Breast epithelium (tissue), 4 donors: ENCODE results near the gene CARHSP1. TPM values are rescaled to one million over a fixed set of nuclear protein-coding genes. Genes with fewer than 3 reads are reported as not detected.
"Not testable (repeated sequence)": the region's sequence is repeated elsewhere in the genome, so short reads cannot be mapped to it uniquely, and the experiment has no call there.

Experiments used
- DNase-seq, 2 donors: peaks; one replicate each; pipeline ENCODE4 v3.0.0-alpha.2; 2019; ENCODE audit warnings: low spot score in 2 of 2
- H3K27ac ChIP-seq, 2 donors: fragments of 200-600 bp; sonication (generic) in 1 of 2; one replicate each; pipeline ENCODE4 v1.5.1; 2016 to 2019; ENCODE audit warnings: mild to moderate bottlenecking in 1 of 2
- H3K27me3 ChIP-seq, 2 donors: fragments of 200-600 bp; sonication (generic) in 1 of 2; one replicate each; pipeline versions ENCODE4 v1.5.1 to v1.6.0; 2017 to 2019; ENCODE audit warnings: control low read depth in 1 of 2, mild to moderate bottlenecking in 1 of 2
- H3K36me3 ChIP-seq: fragments of 200-600 bp; one replicate; pipeline ENCODE4 v1.5.1; 2019
- H3K4me1 ChIP-seq, 2 donors: fragments of 200-600 bp; sonication (generic); one replicate each; pipeline ENCODE4 v1.5.1; 2016 to 2019; ENCODE audit warnings: control low read depth in 1 of 2
- H3K4me3 ChIP-seq, 3 donors: fragments of 200-600 bp; sonication (generic); 1 replicate in 2 of 3; 2 replicates in 1 of 3; pipeline ENCODE4 v1.5.1; 2016 to 2019; ENCODE audit warnings: mild to moderate bottlenecking in 3 of 3, moderate library complexity in 2 of 3
- H3K9me3 ChIP-seq, 2 donors: fragments of 200-600 bp; sonication (generic) in 1 of 2; one replicate each; pipeline ENCODE4 v1.5.1; 2016 to 2019; ENCODE audit warnings: control low read depth in 1 of 2
- POLR2A ChIP-seq: fragments of 450-650 bp; IDR thresholded peaks from one replicate; pipeline ENCODE4 v1.6.1; 2016; ENCODE audit warnings: antibody characterized with exemption, mild to moderate bottlenecking, moderate library complexity
- POLR2AphosphoS5 ChIP-seq, 3 donors: sonication (generic); formaldehyde crosslinking; IDR thresholded peaks; one replicate each; pipeline ENCODE4 v1.6.1; 2017; ENCODE audit warnings: antibody characterized with exemption in 3 of 3
- intact Hi-C: fragments of 100-400 bp; cut with DNase I; formaldehyde crosslinking; loops from one replicate; pipeline ENCODE4 v1.15.1; 2023; ENCODE audit warnings: low total_unique reads
- total RNA-seq, 3 donors: library from RNA; depleted of rRNA; stranded (reverse); fragments of >200 nt; gene quantifications; one replicate each; pipeline ENCODE4 v1.1.0, GENCODE V29; 2016
- TF ChIP-seq, protein P1 (sequence below), 3 donors: fragments of 450-650 bp; IDR thresholded peaks; one replicate each; pipeline ENCODE4 v1.5.1; 2016 to 2017; ENCODE audit warnings: antibody characterized with exemption in 3 of 3, mild to moderate bottlenecking in 3 of 3, moderate library complexity in 3 of 3

The CARHSP1 gene
- total RNA-seq, 3 donors from 2014 or later, result 58.6 to 126 (median 83.9) TPM

DNA sequence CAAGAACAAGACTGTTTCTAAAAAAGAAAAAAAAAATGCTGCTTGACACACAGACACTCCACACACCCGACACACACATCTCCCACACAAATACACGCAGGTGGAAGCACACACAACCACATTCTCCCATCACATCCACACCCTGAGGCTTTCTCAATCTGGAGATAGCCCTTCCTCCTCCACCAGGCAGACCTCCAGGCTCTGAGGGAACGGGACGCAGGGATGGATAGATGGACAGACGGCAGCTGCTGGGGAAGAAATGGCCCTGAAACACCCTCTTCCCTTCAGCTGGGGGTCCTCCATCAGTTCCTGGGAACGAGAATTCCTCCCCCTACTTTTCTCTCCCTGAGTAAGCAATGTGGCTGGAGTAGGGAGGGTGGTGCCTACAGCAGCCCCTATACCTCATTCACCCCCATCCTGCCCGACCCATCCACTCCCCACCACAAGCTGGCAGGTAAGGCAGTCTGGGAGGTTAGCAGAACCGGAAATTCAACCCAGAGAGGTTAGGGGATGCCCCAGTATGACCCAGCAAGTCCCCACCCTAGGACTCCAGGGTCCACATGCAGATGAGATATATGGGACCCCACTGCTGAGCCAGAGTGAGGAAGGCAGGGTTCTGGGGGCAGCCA, 9.2 kb upstream of the CARHSP1 start:
- no peaks in the 10 kb centered on the region for H3K36me3 ChIP-seq
- no peak overlapping the region for H3K4me3 ChIP-seq
- intact Hi-C loops, result no loop called here
- no peak for TF ChIP-seq POLR2AphosphoS5 (IDR thresholded peaks at IDR 0.05)
- TF ChIP-seq, protein P1, sequence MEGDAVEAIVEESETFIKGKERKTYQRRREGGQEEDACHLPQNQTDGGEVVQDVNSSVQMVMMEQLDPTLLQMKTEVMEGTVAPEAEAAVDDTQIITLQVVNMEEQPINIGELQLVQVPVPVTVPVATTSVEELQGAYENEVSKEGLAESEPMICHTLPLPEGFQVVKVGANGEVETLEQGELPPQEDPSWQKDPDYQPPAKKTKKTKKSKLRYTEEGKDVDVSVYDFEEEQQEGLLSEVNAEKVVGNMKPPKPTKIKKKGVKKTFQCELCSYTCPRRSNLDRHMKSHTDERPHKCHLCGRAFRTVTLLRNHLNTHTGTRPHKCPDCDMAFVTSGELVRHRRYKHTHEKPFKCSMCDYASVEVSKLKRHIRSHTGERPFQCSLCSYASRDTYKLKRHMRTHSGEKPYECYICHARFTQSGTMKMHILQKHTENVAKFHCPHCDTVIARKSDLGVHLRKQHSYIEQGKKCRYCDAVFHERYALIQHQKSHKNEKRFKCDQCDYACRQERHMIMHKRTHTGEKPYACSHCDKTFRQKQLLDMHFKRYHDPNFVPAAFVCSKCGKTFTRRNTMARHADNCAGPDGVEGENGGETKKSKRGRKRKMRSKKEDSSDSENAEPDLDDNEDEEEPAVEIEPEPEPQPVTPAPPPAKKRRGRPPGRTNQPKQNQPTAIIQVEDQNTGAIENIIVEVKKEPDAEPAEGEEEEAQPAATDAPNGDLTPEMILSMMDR (IDR thresholded peaks at IDR 0.05), result no peak
- H3K27me3 ChIP-seq, result no peaks in the 10 kb centered on the region
- DNase-seq, result no peak
- H3K9me3 ChIP-seq, result no peaks in the 10 kb centered on the region
- no peaks in the 10 kb centered on the region for H3K4me1 ChIP-seq
- H3K27ac ChIP-seq, result peak overlapping the region; percentile 78 to 87

DNA sequence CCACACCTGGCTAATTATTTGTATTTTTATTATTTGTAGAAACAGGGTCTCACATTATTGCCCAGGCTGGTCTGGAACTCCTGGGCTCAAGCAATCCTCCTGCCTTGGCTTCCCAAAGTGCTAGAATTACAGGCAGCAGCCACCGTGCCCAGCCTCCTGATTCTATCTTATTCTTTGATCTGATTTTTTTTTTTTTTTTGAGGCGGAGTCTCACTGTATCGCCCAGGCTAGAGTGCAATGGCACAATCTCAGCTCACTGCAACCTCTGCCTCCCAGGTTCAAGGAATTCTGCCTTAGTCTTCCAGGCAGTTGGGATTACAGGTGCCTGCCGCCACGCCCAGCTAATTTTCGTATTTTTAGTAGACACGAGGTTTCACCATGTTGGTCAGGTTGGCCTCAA, 6.5 kb upstream of the CARHSP1 start:
- H3K36me3 ChIP-seq, DNase-seq, H3K27me3 ChIP-seq, H3K4me3 ChIP-seq, intact Hi-C loops, H3K27ac ChIP-seq, H3K4me1 ChIP-seq, H3K9me3 ChIP-seq: not testable (repeated sequence)

GRCh38 chr16:8874388-8874787, 5.6 kb upstream of the CARHSP1 start:
- Histone ChIP-seq H3K36me3 (no peaks in the 10 kb centered on the region), H3K4me1 (no peaks in the 10 kb centered on the region), H3K27ac (no peak overlapping the region), H3K27me3 (no peaks in the 10 kb centered on the region), H3K4me3 (no peak overlapping the region), H3K9me3 (no peaks in the 10 kb centered on the region)
- TF ChIP-seq POLR2A, result no peak
- no peak for TF ChIP-seq POLR2AphosphoS5 (IDR thresholded peaks at IDR 0.05)
- TF ChIP-seq, protein P1 (IDR thresholded peaks at IDR 0.05), result no peak
- intact Hi-C loops, result no loop called here
- DNase-seq, result no peak

- intact Hi-C loops, H3K27me3 ChIP-seq, H3K36me3 ChIP-seq, DNase-seq, H3K4me1 ChIP-seq, H3K9me3 ChIP-seq, H3K27ac ChIP-seq, H3K4me3 ChIP-seq: not testable (repeated sequence)
Measured at GRCh38 chr16:8873866-8874195, 5.0 kb upstream of the CARHSP1 start.

DNA sequence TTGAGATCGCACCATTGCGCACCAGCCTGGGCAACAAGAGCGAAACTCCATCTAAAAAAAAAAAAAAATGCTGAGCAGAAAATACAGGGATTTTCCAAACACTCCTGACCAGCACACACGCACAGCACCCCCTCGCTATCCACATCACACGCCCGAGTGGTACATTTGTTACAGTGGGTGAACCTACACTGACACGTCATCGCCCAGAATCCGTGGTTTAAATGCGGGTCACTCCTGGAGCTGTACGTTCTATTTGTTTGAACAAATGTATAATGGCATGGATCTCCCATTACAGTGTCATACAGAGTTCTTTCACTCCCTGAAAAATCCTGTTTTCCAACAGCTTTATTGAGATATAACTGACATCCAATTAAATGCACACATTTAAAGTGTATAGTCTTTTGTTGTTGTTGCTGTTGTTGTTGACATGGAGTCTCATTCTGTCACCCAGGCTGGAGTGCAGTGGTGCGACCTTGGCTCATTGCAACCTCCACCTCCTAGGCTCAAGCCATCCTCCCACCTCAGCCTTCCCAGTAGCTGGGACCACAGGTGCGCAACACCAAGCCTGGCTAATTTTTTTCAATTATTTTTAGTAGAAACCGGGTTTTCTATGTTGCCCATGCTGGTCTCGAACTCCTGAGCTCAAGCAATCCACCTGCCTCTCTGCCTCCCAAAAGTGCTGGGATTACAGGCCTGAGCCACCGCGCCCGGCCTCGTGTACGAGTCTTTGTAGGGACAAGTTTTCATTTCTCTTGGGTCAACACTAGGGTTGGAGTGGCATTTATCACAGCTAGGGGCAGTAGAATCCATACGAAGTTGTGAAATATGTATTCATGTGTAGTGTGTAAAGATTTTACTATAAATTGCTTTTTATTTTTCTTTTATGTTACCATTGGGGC, 4.4 kb upstream of the CARHSP1 start:
- TF ChIP-seq POLR2AphosphoS5 (IDR thresholded peaks at IDR 0.05) (no peak), POLR2A (no peak)
- TF ChIP-seq, protein P1 (IDR thresholded peaks at IDR 0.05), result no peak

DNA sequence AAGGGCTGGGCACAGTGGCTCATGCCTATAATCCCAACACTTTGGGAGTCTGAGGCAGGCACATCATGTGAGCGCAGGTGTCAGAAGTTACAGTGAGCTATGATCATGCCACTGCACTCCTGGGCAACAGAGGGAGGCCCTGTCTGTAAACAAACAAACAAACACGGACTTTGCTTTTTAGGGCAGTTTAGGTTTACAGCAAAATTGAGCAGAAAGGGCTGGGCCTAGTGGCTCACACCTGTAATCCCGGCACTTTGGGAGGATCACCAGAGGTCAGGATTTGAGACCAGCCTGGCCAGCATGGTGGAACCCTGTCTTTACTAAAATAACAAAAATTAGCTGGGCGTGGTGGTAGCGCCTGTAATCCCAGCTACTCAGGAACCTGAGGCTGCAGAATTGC, 3.3 kb upstream of the CARHSP1 start:
- TF ChIP-seq, protein P1 (IDR thresholded peaks at IDR 0.05), result no peak
- TF ChIP-seq POLR2AphosphoS5 (IDR thresholded peaks at IDR 0.05), result no peak
- TF ChIP-seq POLR2A, result no peak
- no peaks in the 10 kb centered on the region for H3K27me3 ChIP-seq
- H3K36me3 ChIP-seq, result no peaks in the 10 kb centered on the region
- no peaks in the 10 kb centered on the region for H3K9me3 ChIP-seq
- H3K4me1 ChIP-seq, result no peaks in the 10 kb centered on the region
- DNase-seq, result no peak
- no peak overlapping the region for H3K4me3 ChIP-seq
- intact Hi-C loops, result no loop called here
- no peak overlapping the region for H3K27ac ChIP-seq

More for the DNA sequence above, 4.4 kb upstream of the CARHSP1 start:
- Histone ChIP-seq H3K4me1 (no peaks in the 10 kb centered on the region), H3K4me3 (no peak overlapping the region), H3K27ac (no peak overlapping the region), H3K36me3 (no peaks in the 10 kb centered on the region), H3K9me3 (no peaks in the 10 kb centered on the region), H3K27me3 (no peaks in the 10 kb centered on the region)
- intact Hi-C loops, result no loop called here
- DNase-seq, result no peak

DNA sequence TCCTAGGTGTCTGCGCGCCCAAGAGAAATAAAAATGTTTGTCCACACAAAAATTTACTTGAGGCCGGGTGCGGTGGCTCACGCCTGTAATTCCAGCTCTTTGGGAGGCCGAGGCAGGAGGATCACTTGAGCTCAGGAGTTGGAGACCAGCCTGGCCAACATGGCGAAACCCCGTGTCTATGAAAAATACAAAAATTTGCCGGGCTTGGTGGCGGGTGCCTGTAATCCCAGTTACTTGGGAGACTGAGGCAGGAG, 1.1 kb upstream of the CARHSP1 start:
- H3K27ac ChIP-seq, result not testable (repeated sequence)
- intact Hi-C loops, result loop anchor here (10.0 kb wide), 1 partner anchor 1395 kb away; no protein-coding TSS in a partner anchor

More for the DNA sequence above, 1.1 kb upstream of the CARHSP1 start:
- H3K36me3 ChIP-seq, H3K4me3 ChIP-seq, H3K27me3 ChIP-seq, DNase-seq, H3K9me3 ChIP-seq, H3K4me1 ChIP-seq: not testable (repeated sequence)
